ENCODE data around the gene LMX1A.

The LMX1A gene

GRCh38 chr1:165279882-165280281 lies 76.6 kb downstream of the LMX1A start:
- Histone ChIP-seq H3K4me3 (ENCODE audit: insufficient read depth, low read depth, low read length, poor library complexity, severe bottlenecking) (no peak overlapping the region), H3K9me3 (ENCODE audit: control insufficient read depth, low read length) (no peaks in the 10 kb centered on the region), H3K36me3 (ENCODE audit: control insufficient read depth, insufficient read depth, low read length) (no peaks in the 10 kb centered on the region), H3K27me3 (replicated peaks; ENCODE audit: control insufficient read depth, insufficient read depth, low read length, poor library complexity, severe bottlenecking) (no peaks in the 10 kb centered on the region), H3K27ac (ENCODE audit: insufficient read depth, low read length, poor library complexity, severe bottlenecking) (no peak overlapping the region), H3K4me1 (ENCODE audit: control insufficient read depth, insufficient read depth, low read length, poor library complexity, severe bottlenecking) (no peaks in the 10 kb centered on the region)
- no peak for DNase-seq

DNA sequence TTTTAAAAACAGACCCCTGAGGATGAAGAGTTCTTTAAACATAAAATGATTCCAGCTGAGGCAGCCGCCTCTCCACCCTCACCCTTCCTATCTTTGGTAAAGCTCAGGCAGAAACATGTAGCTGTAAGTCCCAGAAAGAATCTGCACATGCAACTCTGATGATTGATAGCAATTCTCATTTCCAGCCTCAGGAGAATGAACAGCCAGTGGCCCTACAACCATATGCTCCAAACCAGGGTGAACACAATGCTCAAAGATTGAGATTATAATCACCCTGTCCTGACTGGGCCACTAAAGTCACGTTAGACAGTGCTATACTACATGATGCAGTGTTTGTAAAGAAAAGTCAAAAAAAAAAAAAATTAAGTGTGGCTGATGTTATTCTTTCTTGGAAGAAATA lies 80.2 kb downstream of the LMX1A start:
- Histone ChIP-seq H3K27me3 (replicated peaks; ENCODE audit: control insufficient read depth, insufficient read depth, low read length, poor library complexity, severe bottlenecking) (no peaks in the 10 kb centered on the region), H3K9me3 (ENCODE audit: control insufficient read depth, low read length) (no peaks in the 10 kb centered on the region), H3K4me3 (ENCODE audit: insufficient read depth, low read depth, low read length, poor library complexity, severe bottlenecking) (no peak overlapping the region), H3K4me1 (ENCODE audit: control insufficient read depth, insufficient read depth, low read length, poor library complexity, severe bottlenecking) (no peaks in the 10 kb centered on the region), H3K36me3 (ENCODE audit: control insufficient read depth, insufficient read depth, low read length) (no peaks in the 10 kb centered on the region), H3K27ac (ENCODE audit: insufficient read depth, low read length, poor library complexity, severe bottlenecking) (no peak overlapping the region)
- no peak for DNase-seq

- H3K27me3 ChIP-seq (replicated peaks; ENCODE audit: control insufficient read depth, insufficient read depth, low read length, poor library complexity, severe bottlenecking): no peaks in the 10 kb centered on the region
- H3K4me1 ChIP-seq (ENCODE audit: control insufficient read depth, insufficient read depth, low read length, poor library complexity, severe bottlenecking): no peaks in the 10 kb centered on the region
- H3K36me3 ChIP-seq (ENCODE audit: control insufficient read depth, insufficient read depth, low read length): no peaks in the 10 kb centered on the region
- no peaks in the 10 kb centered on the region for H3K9me3 ChIP-seq (ENCODE audit: control insufficient read depth, low read length)
- DNase-seq: no peak
- no peak overlapping the region for H3K27ac ChIP-seq (ENCODE audit: insufficient read depth, low read length, poor library complexity, severe bottlenecking)
- H3K4me3 ChIP-seq (ENCODE audit: insufficient read depth, low read depth, low read length, poor library complexity, severe bottlenecking): no peak overlapping the region
These were observed 91.2 kb downstream of the LMX1A start for GRCh38 chr1:165265196-165265838.

DNA sequence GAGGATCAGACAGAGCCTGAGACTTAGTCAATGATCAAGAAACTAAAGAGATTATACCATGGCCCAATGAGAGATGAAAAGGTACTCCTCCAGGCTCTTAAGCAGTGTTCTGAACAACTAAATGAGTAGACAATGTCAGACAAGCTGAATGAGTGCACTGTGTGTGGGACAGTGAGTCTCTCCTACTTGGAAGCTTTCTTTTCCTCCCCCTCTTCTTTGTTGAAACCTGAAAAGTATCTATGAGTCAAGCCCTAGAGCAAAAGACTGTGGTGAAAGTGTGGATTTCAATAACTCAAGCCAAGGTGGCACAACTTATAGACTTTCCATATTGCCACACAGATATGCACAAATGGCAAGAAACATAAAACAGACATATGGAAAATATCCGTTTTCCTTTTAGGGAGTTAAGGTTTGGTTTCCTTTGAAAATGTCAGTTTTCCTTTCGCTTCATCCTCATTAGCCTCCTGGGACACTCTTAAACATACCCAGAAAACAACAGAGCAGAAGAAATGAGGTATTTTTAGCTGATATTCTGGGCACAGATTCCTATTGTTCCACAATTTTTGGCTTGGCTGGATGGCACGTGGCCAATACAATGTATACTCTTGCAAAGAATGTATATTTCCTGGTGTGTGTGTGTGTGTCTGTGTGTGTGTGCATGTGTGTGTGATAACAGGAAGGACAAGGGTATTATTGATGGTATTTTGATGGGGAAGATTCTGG lies 96.6 kb downstream of the LMX1A start:
- Histone ChIP-seq H3K27me3 (replicated peaks; ENCODE audit: control insufficient read depth, insufficient read depth, low read length, poor library complexity, severe bottlenecking) (no peaks in the 10 kb centered on the region), H3K36me3 (ENCODE audit: control insufficient read depth, insufficient read depth, low read length) (no peaks in the 10 kb centered on the region), H3K4me1 (ENCODE audit: control insufficient read depth, insufficient read depth, low read length, poor library complexity, severe bottlenecking) (no peaks in the 10 kb centered on the region), H3K27ac (ENCODE audit: insufficient read depth, low read length, poor library complexity, severe bottlenecking) (no peak overlapping the region), H3K9me3 (ENCODE audit: control insufficient read depth, low read length) (no peaks in the 10 kb centered on the region), H3K4me3 (ENCODE audit: insufficient read depth, low read depth, low read length, poor library complexity, severe bottlenecking) (no peak overlapping the region)
- no peak for DNase-seq

GRCh38 chr1:165259236-165259635 lies 97.3 kb downstream of the LMX1A start:
- Histone ChIP-seq H3K27me3 (replicated peaks; ENCODE audit: control insufficient read depth, insufficient read depth, low read length, poor library complexity, severe bottlenecking) (no peaks in the 10 kb centered on the region), H3K4me3 (ENCODE audit: insufficient read depth, low read depth, low read length, poor library complexity, severe bottlenecking) (no peak overlapping the region), H3K36me3 (ENCODE audit: control insufficient read depth, insufficient read depth, low read length) (no peaks in the 10 kb centered on the region), H3K4me1 (ENCODE audit: control insufficient read depth, insufficient read depth, low read length, poor library complexity, severe bottlenecking) (no peaks in the 10 kb centered on the region), H3K9me3 (ENCODE audit: control insufficient read depth, low read length) (no peaks in the 10 kb centered on the region), H3K27ac (ENCODE audit: insufficient read depth, low read length, poor library complexity, severe bottlenecking) (no peak overlapping the region)
- no peak for DNase-seq

- H3K4me1 ChIP-seq (ENCODE audit: control insufficient read depth, insufficient read depth, low read length, poor library complexity, severe bottlenecking): no peaks in the 10 kb centered on the region
- H3K4me3 ChIP-seq (ENCODE audit: insufficient read depth, low read depth, low read length, poor library complexity, severe bottlenecking): no peak overlapping the region
- no peak overlapping the region for H3K27ac ChIP-seq (ENCODE audit: insufficient read depth, low read length, poor library complexity, severe bottlenecking)
- no peaks in the 10 kb centered on the region for H3K36me3 ChIP-seq (ENCODE audit: control insufficient read depth, insufficient read depth, low read length)
- DNase-seq: no peak
- H3K27me3 ChIP-seq (replicated peaks; ENCODE audit: control insufficient read depth, insufficient read depth, low read length, poor library complexity, severe bottlenecking): no peaks in the 10 kb centered on the region
- no peaks in the 10 kb centered on the region for H3K9me3 ChIP-seq (ENCODE audit: control insufficient read depth, low read length)
These were observed 98.5 kb downstream of the LMX1A start for GRCh38 chr1:165257969-165258459.

DNA sequence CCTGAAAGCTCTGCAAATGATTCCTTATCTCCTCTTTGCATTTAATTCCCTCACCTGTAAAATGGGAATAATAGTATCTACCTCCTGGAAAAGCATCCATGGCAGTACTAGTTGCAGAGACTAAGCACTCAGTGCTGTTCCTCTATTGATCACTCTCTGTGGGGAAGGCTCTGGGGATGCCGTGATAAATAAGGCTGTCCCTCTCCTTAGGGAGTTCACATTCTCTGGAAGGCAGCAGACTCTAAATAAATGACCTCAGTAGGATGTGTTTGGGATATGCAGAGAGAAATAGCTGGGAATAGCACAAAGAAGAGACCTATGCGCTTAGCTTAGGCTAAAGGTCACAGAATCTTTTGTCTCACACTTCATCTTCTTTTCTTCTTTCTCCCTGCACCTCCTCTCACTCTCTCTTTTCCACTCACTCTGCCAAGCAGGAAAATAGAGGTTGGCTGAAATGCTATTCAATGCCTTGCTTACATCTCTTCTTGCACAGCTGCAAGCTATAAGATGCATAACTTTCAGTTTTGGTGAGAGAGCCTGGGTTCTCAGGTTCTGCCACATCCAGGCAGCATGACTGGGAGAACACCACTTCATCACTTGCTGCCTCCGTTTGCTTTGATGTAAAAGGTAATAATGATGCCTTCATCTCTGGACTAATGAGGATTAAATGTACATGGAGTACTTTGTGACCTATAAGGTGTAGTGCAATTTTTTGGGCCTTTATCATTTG lies 101.5 kb downstream of the LMX1A start:
- Histone ChIP-seq H3K36me3 (ENCODE audit: control insufficient read depth, insufficient read depth, low read length) (no peaks in the 10 kb centered on the region), H3K4me3 (ENCODE audit: insufficient read depth, low read depth, low read length, poor library complexity, severe bottlenecking) (no peak overlapping the region), H3K27ac (ENCODE audit: insufficient read depth, low read length, poor library complexity, severe bottlenecking) (no peak overlapping the region), H3K27me3 (replicated peaks; ENCODE audit: control insufficient read depth, insufficient read depth, low read length, poor library complexity, severe bottlenecking) (no peaks in the 10 kb centered on the region), H3K9me3 (ENCODE audit: control insufficient read depth, low read length) (no peaks in the 10 kb centered on the region), H3K4me1 (ENCODE audit: control insufficient read depth, insufficient read depth, low read length, poor library complexity, severe bottlenecking) (no peaks in the 10 kb centered on the region)
- DNase-seq: no peak

GRCh38 chr1:165254376-165254775 lies 102.1 kb downstream of the LMX1A start:
- Histone ChIP-seq H3K4me3 (ENCODE audit: insufficient read depth, low read depth, low read length, poor library complexity, severe bottlenecking) (no peak overlapping the region), H3K4me1 (ENCODE audit: control insufficient read depth, insufficient read depth, low read length, poor library complexity, severe bottlenecking) (no peaks in the 10 kb centered on the region), H3K9me3 (ENCODE audit: control insufficient read depth, low read length) (no peaks in the 10 kb centered on the region), H3K27me3 (replicated peaks; ENCODE audit: control insufficient read depth, insufficient read depth, low read length, poor library complexity, severe bottlenecking) (no peaks in the 10 kb centered on the region), H3K27ac (ENCODE audit: insufficient read depth, low read length, poor library complexity, severe bottlenecking) (no peak overlapping the region), H3K36me3 (ENCODE audit: control insufficient read depth, insufficient read depth, low read length) (no peaks in the 10 kb centered on the region)
- no peak for DNase-seq

GRCh38 chr1:165253818-165254254 lies 102.7 kb downstream of the LMX1A start:
- H3K27ac ChIP-seq (ENCODE audit: insufficient read depth, low read length, poor library complexity, severe bottlenecking): no peak overlapping the region
- H3K9me3 ChIP-seq (ENCODE audit: control insufficient read depth, low read length): no peaks in the 10 kb centered on the region
- DNase-seq: no peak
- no peaks in the 10 kb centered on the region for H3K4me1 ChIP-seq (ENCODE audit: control insufficient read depth, insufficient read depth, low read length, poor library complexity, severe bottlenecking)
- H3K27me3 ChIP-seq (replicated peaks; ENCODE audit: control insufficient read depth, insufficient read depth, low read length, poor library complexity, severe bottlenecking): no peaks in the 10 kb centered on the region
- no peak overlapping the region for H3K4me3 ChIP-seq (ENCODE audit: insufficient read depth, low read depth, low read length, poor library complexity, severe bottlenecking)
- no peaks in the 10 kb centered on the region for H3K36me3 ChIP-seq (ENCODE audit: control insufficient read depth, insufficient read depth, low read length)

All from effector memory CD4-positive, alpha-beta T cell (primary cell).